Activated T-helper 1 cell treated with anti-CD3 and anti-CD28 coated beads, Interleukin-2, amount 50 U/mL, for 16 hours (primary cell): ENCODE data around the gene SCML2.
"Not testable (repeated sequence)": the region's sequence is repeated elsewhere in the genome, so short reads cannot be mapped to it uniquely, and the experiment has no call there.

ENCODE experiments used
- DNase-seq, 2 donors: peaks; one replicate each; pipeline ENCODE4 v3.0.0-alpha.2; 2020; ENCODE audit warnings: low read depth in 1 of 2, low spot score in 1 of 2

The SCML2 gene

GRCh38 chrX:18272222-18272621, 82.3 kb downstream of the SCML2 start:
- DNase-seq, result no peak

DNA sequence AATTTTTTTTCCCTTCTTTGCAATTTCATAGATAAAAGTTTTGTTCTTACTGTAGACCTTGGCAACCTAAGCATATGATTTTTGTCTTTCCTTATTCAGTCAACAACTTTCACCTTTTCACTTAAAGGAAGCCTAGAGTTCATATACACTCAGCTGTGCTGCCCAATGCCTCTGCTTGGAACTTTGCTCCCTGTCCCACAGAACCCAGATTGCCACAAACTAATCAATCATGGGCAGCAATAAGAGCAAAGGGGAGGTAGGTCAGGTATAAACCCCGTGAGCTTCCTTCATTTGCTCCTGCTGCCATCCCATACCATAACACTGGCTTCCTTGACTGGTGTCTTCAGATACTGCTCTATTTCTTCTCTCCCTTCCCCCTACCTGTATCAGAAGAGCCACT, 82.8 kb downstream of the SCML2 start:
- DNase-seq, result no peak

- DNase-seq, result no peak
Measured at GRCh38 chrX:18271309-18271708, 83.2 kb downstream of the SCML2 start.

- no peak for DNase-seq
Measured at GRCh38 chrX:18255059-18255458, 99.4 kb downstream of the SCML2 start.

DNA sequence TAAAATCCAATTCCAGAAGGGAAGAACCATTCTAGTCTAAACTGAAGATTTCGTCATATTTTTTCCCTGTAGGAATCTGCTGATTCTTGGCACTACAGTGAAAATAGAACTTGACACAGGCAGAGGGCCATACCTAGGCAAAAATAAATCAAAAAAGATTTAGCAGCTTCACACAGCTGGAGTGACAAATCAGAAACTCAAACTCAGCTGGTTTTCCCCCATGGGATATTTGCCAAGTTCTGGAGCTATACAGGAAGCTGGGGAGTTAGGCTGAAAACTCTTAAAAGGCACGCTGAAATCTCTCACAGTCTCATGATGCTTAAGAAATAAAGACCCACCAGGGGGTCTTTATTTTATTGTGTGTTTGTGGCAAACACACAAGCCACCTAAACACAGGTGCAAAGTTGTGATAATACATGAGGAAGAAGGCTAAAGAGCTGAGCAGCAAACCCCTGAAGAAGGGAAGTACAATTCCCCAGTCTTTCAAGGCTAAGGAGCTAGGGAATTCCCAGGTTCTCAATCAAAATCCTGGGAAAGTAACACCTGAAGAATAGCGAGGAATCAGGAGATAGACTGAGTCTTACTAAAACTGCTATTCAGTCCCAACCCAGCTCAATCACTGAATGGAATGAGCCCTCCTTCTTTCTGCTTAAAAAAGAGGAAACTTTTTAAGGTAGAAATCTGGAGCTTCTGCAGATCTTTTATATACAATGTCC, 101.7 kb downstream of the SCML2 start:
- no peak for DNase-seq

GRCh38 chrX:18229646-18230045, 124.8 kb downstream of the SCML2 start:
- not testable (repeated sequence) for DNase-seq

DNA sequence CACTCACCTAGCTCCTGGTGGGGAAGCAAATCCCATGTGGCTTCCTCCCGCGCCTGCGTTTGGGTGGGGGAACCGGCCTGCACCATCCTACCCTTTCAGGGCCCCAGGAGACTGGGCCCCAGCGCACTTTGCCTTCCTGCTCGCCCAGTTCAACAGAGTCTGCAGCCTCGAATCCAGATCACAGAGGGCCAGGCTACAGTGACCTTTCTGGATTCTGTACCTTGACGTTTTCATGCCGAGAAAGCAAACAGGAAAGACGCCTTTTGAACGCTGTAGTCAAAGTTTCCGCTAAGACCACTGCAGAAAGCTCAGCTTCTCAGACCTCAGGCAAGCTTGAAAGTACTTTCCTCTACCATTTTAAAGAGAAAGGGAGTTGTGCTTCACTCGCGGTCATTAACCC, 126.4 kb downstream of the SCML2 start:
- DNase-seq, result no peak

- DNase-seq, result no peak
Measured at GRCh38 chrX:18227458-18227857, 127.0 kb downstream of the SCML2 start.

DNA sequence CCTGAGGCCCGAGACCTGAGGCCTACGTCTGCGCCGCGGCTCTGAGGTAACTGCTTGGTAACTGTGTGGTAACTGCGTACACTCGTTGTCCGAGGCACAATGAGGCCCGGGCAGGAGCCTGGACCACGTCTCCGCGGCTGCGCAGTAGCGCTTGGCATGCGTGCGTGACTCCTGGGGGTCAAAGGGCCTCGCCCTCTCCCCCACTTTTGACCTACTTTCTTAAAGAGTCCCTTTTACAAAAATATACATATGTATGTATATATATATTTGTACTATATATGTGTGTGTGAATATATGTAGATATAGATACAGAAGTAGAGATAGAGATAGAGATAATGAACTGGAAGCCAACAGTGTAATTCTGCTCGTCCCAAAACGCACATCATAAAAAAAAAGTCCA, 133.7 kb downstream of the SCML2 start, which contains the start of gene BEND2:
Gene BEND2 (minus strand): TSS at position 101 of the 400 bp plus-strand sequence. CDS start 136 bp downstream, outside the sequence.
- no peak for DNase-seq

GRCh38 chrX:18210470-18210869, 144.0 kb downstream of the SCML2 start:
- no peak for DNase-seq

DNA sequence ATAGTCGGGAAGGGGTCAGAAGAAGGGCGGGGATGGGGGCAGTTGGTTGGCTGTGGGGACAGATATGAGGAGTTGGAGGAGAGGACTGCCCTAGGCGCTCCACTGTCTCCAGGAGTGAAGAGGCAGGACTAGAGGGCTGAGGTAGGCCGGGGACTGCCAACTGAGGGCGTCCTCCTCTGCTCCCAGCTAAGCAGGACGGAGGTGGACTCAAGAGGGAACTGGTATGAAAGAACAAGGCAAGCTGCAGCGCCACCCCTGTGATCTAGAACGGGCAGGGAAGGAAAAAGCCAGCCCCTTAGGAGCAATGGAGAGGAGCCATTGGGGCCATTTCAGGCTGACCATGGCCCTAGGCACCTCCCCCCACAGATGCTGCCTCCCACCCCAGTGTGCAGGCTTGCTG, 147.8 kb downstream of the SCML2 start:
- DNase-seq, result no peak

DNA sequence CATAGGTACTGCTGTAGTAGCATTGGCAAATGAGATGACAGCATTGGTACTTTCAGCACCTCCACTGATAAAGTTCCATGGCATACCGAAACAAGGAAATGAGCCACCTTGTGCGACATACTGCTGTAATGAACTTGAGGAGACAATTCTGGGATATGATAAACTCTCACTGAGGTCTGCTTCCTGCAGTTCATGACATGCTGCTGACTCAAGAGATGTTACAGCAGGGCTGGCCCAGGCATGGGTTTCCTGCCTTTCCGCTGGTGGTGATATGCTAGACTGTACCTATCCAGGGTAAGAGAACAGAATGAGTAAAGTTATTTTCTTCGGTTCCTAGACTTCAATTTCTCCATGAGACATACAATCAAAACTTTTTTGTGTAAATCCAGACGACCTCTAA, 150.9 kb downstream of the SCML2 start:
- DNase-seq, result no peak

DNA sequence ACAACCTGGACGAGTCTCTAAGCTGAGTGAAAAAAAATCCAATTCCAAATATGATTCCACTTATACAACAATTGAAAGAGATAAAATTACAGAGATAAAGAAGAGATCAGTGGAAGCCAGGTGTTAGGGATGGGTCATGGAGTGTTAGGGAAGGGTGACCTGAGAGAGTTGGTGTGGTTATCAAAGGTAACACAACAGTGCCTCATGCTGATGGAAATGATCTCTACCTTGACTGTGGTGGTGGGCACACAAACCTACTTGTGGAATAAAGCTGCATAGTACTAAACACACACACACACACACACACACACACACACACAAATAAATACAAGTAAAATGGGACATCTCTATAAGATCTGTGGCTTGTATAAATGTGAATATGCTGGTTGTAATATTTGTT, 159.8 kb downstream of the SCML2 start:
- no peak for DNase-seq
